OCI-LY7 (cell line): Measurements from ENCODE around the gene CNBD2.
"Not testable (repeated sequence)": the region's sequence is repeated elsewhere in the genome, so short reads cannot be mapped to it uniquely, and the experiment has no call there.

ENCODE experiments used
- EZH2phosphoT487 ChIP-seq: fragments of 200-600 bp; sonication (generic); IDR thresholded peaks from 2 replicates; pipeline ENCODE4 v1.6.1; 2018; ENCODE audit warnings: low read depth, borderline replicate concordance, mild to moderate bottlenecking, mixed run types, antibody characterized with exemption, low read length, moderate library complexity, mixed read lengths
- TF ChIP-seq, protein P1 (sequence below): fragments of 200-600 bp; sonication (generic); conservative IDR thresholded peaks from 2 replicates; pipeline ENCODE4 v1.5.1; 2014; ENCODE audit warnings: mild to moderate bottlenecking, antibody characterized with exemption, low read length, moderate library complexity, mixed read lengths

DNA sequence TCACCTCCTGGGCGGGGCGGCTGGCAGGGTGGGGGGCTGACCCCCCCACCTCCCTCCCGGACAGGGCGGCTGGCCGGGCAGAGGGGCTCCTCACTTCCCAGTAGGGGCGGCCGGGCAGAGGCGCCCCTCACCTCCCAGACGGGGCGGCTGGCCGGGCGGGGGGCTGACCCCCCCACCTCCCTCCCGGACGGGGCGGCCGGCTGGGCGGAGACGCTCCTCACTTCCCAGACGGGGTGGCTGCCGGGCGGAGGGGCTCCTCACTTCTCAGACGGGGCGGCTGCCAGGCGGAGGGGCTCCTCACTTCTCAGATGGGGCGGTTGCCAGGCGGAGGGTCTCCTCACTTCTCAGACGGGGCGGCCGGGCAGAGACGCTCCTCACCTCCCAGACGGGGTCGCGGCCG lies 32.9 kb downstream of the CNBD2 start:
- TF ChIP-seq, protein P1, sequence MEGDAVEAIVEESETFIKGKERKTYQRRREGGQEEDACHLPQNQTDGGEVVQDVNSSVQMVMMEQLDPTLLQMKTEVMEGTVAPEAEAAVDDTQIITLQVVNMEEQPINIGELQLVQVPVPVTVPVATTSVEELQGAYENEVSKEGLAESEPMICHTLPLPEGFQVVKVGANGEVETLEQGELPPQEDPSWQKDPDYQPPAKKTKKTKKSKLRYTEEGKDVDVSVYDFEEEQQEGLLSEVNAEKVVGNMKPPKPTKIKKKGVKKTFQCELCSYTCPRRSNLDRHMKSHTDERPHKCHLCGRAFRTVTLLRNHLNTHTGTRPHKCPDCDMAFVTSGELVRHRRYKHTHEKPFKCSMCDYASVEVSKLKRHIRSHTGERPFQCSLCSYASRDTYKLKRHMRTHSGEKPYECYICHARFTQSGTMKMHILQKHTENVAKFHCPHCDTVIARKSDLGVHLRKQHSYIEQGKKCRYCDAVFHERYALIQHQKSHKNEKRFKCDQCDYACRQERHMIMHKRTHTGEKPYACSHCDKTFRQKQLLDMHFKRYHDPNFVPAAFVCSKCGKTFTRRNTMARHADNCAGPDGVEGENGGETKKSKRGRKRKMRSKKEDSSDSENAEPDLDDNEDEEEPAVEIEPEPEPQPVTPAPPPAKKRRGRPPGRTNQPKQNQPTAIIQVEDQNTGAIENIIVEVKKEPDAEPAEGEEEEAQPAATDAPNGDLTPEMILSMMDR: not testable (repeated sequence)
- not testable (repeated sequence) for TF ChIP-seq EZH2phosphoT487
